GM23248 (cell line): ENCODE results near the gene SLC25A21. TPM values are rescaled to one million over a fixed set of nuclear protein-coding genes. Genes with fewer than 3 reads are reported as not detected.

Experiments
- DNase-seq: peaks from one replicate; pipeline ENCODE4 v3.0.0-alpha.2; 2015
- H2AFZ ChIP-seq: fragments of 200-600 bp; sonication (generic); 2 replicates; pipeline ENCODE4 v1.6.1; 2016; ENCODE audit warnings: antibody characterized with exemption
- H3F3A ChIP-seq: fragments of 200-600 bp; sonication (generic); 2 replicates; pipeline ENCODE4 v1.6.1; 2016; ENCODE audit warnings: mild to moderate bottlenecking, antibody characterized with exemption, mixed run types; ENCODE audit not compliant: insufficient read depth
- H3K27ac ChIP-seq: fragments of 200-600 bp; sonication (generic); 2 replicates; pipeline ENCODE4 v1.5.1; 2016; ENCODE audit warnings: mild to moderate bottlenecking
- H3K27me3 ChIP-seq: fragments of 200-600 bp; sonication (generic); replicated peaks from 2 replicates; pipeline ENCODE4 v1.6.1; 2016; ENCODE audit warnings: mild to moderate bottlenecking; ENCODE audit not compliant: insufficient read depth
- H3K36me3 ChIP-seq: fragments of 200-600 bp; sonication (generic); 2 replicates; pipeline ENCODE4 v1.6.1; 2016; ENCODE audit warnings: low read depth, mild to moderate bottlenecking
- H3K4me1 ChIP-seq: fragments of 200-600 bp; sonication (generic); 2 replicates; pipeline ENCODE4 v1.6.1; 2016; ENCODE audit warnings: mild to moderate bottlenecking; ENCODE audit not compliant: insufficient read depth
- H3K4me2 ChIP-seq: fragments of 200-600 bp; sonication (generic); one replicate; pipeline ENCODE4 v1.6.1; 2016; ENCODE audit warnings: mild to moderate bottlenecking; ENCODE audit not compliant: unreplicated experiment
- H3K4me3 ChIP-seq: fragments of 200-600 bp; sonication (generic); 2 replicates; pipeline ENCODE4 v1.5.1; 2016; ENCODE audit warnings: mild to moderate bottlenecking
- H3K79me2 ChIP-seq: fragments of 200-600 bp; sonication (generic); 2 replicates; pipeline ENCODE4 v1.6.1; 2016; ENCODE audit warnings: mild to moderate bottlenecking; ENCODE audit not compliant: insufficient read depth
- H3K9ac ChIP-seq: fragments of 200-600 bp; sonication (generic); 2 replicates; pipeline ENCODE4 v1.6.1; 2016; ENCODE audit warnings: mild to moderate bottlenecking
- H3K9me2 ChIP-seq: fragments of 200-600 bp; sonication (generic); 2 replicates; pipeline ENCODE4 v1.6.1; 2016; ENCODE audit warnings: mixed run types, mild to moderate bottlenecking, moderate library complexity; ENCODE audit not compliant: insufficient read depth
- H3K9me3 ChIP-seq: fragments of 200-600 bp; sonication (generic); one replicate; pipeline ENCODE4 v1.6.1; 2017; ENCODE audit warnings: low read depth
- H4K20me1 ChIP-seq: fragments of 200-600 bp; sonication (generic); 2 replicates; pipeline ENCODE4 v1.6.0; 2016; ENCODE audit not compliant: insufficient read depth
- EZH2 ChIP-seq: fragments of 200-600 bp; sonication (generic); IDR thresholded peaks from 2 replicates; pipeline ENCODE4 v1.6.1; 2018; ENCODE audit warnings: antibody characterized with exemption, mild to moderate bottlenecking; ENCODE audit not compliant: insufficient read depth, poor library complexity, severe bottlenecking
- EZH2phosphoT487 ChIP-seq: fragments of 200-600 bp; sonication (generic); IDR thresholded peaks from 2 replicates; pipeline ENCODE4 v1.6.1; 2018; ENCODE audit warnings: antibody characterized with exemption, moderate library complexity, mild to moderate bottlenecking, low read depth; ENCODE audit not compliant: insufficient read depth
- WGBS, 2 experiments: methylation state at CpG; one replicate each; pipeline ENCODE4 v1.1.6; 2015 to 2017; ENCODE audit warnings: low lambda C conversion rate in 2 of 2, low coverage in 1 of 2; ENCODE audit errors: missing lambda C conversion rate in 2 of 2; 5-methylcytosine and 5-hydroxymethylcytosine counted together
- in situ Hi-C: fragments of 300-500 bp; cut with MboI; formaldehyde crosslinking; loops from 2 replicates; pipeline ENCODE4 v1.15.0; 2020
- polyA plus RNA-seq: library from polyadenylated mRNA; unstranded; fragments of >200 nt; fragmentation: Nextera tagmentation; extraction: Ambion mirVana; gene quantifications from 2 replicates; pipeline ENCODE4 v1.2.1, GENCODE V29; 2016
- total RNA-seq: library from RNA; depleted of rRNA; stranded (reverse); fragments of >200 nt; shearing (Covaris generic); gene quantifications from 2 replicates; pipeline ENCODE4 v1.2.3, GENCODE V29; 2014

SLC25A21 gene
- total and polyA plus RNA-seq, 2 experiments from 2014 or later: 0.26 TPM; not detected in 1

DNA sequence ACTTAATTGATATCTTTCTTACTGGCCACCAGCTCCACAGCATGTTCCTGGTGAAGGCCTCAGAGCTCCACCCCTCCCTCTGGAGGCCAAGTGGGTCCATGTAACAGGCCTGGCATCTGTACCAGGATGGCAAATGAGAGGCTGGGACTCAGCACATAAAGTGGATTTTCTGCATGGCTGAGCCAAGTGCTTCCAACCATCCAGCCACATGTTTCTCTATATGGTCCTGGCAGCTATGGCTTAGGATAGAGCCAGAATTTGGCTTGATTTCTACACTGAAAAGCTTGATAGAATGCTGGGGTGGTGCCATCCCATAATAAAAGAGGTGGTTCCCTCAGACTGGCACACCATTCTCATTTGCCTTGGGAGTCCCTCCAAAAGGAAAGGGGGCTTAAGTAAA, 416.6 kb downstream of the SLC25A21 start:
- no peak overlapping the region for H2AFZ ChIP-seq
- no peaks in the 10 kb centered on the region for H3K4me1 ChIP-seq
- H3K4me2 ChIP-seq: no peak overlapping the region
- in situ Hi-C loops: no loop called here
- no peak for DNase-seq
- no peak overlapping the region for H3K27ac ChIP-seq
- no peaks in the 10 kb centered on the region for H3K36me3 ChIP-seq
- H3K9ac ChIP-seq: no peak overlapping the region
- H3K79me2 ChIP-seq: no peaks in the 10 kb centered on the region
- no peaks in the 10 kb centered on the region for H3K9me3 ChIP-seq
- no peak overlapping the region for H3K4me3 ChIP-seq
- no peak for TF ChIP-seq EZH2
- TF ChIP-seq EZH2phosphoT487: no peak
- no peaks in the 10 kb centered on the region for H3K9me2 ChIP-seq
- H4K20me1 ChIP-seq: no peaks in the 10 kb centered on the region
- peaks cover under 1% of the 10 kb centered on the region; the same call in 1 of the 2 replicates for H3K27me3 ChIP-seq
- no peaks in the 10 kb centered on the region for H3F3A ChIP-seq

DNA sequence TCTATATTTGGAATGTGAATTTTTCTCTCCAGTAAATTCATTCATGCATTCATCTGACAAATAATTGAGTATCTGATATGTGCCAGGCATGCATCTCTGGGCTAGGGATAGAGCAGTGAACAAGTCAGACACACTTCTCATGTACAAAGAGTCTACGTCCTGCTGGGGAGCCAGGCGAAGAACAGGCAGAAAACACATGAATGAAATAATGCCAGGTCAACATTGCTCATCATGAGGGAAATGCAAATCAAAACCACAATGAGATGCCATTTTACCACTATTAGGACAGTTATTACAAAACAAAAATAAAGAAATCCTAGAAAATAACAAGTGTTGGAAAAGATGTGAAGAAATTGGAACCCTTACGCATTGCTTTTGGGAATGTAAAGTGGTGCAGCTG, 420.5 kb downstream of the SLC25A21 start:
- H3K9ac ChIP-seq: no peak overlapping the region

DNA sequence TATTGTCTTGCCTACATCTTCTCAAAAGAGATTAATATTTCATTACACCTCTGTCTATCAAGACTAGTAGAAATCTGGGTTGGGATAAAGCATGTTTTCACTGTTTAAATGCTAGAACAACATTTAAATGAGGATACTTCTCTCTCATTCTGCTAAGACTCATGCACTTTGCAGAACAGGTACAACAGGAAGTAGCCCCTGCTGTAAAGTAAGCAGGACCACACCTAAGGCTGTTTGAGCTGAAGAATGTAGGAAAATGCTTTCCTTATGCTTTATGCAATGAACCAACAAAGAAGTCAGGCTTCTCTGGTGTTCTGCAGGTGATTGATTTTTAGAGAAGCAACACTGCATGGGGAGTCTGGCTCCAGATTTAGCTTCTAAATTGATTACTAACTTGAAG, 421.3 kb downstream of the SLC25A21 start:
- no peaks in the 10 kb centered on the region for H3K79me2 ChIP-seq
- no peaks in the 10 kb centered on the region for H4K20me1 ChIP-seq
- H3K9me2 ChIP-seq: no peaks in the 10 kb centered on the region
- no peaks in the 10 kb centered on the region for H3K4me1 ChIP-seq
- no peak overlapping the region for H3K4me3 ChIP-seq
- no peak for TF ChIP-seq EZH2
- no peak for TF ChIP-seq EZH2phosphoT487
- in situ Hi-C loops: no loop called here
- no peak overlapping the region for H3K4me2 ChIP-seq
- H3K9me3 ChIP-seq: no peaks in the 10 kb centered on the region
- H2AFZ ChIP-seq: no peak overlapping the region
- peaks cover 13% of the 10 kb centered on the region; the same call in 1 of the 2 replicates for H3K27me3 ChIP-seq
- no peaks in the 10 kb centered on the region for H3K36me3 ChIP-seq
- no peak for DNase-seq
- H3K27ac ChIP-seq: no peak overlapping the region
- no peak overlapping the region for H3K9ac ChIP-seq
- no peaks in the 10 kb centered on the region for H3F3A ChIP-seq

More for the DNA sequence above, 420.5 kb downstream of the SLC25A21 start:
- Histone ChIP-seq H3K9me2 (no peaks in the 10 kb centered on the region), H3K36me3 (no peaks in the 10 kb centered on the region), H2AFZ (no peak overlapping the region), H3K9me3 (no peaks in the 10 kb centered on the region), H3F3A (no peaks in the 10 kb centered on the region), H3K4me3 (no peak overlapping the region), H3K27ac (no peak overlapping the region), H4K20me1 (no peaks in the 10 kb centered on the region), H3K79me2 (no peaks in the 10 kb centered on the region), H3K4me1 (no peaks in the 10 kb centered on the region), H3K4me2 (no peak overlapping the region), H3K27me3 (peaks cover 13% of the 10 kb centered on the region; the same call in 1 of the 2 replicates)
- no peak for DNase-seq
- 79 to 88% methylated on average over 3 of the region's 3 CpGs for WGBS, 2 experiments
- in situ Hi-C loops: no loop called here
- no peak for TF ChIP-seq EZH2phosphoT487
- TF ChIP-seq EZH2: no peak

DNA sequence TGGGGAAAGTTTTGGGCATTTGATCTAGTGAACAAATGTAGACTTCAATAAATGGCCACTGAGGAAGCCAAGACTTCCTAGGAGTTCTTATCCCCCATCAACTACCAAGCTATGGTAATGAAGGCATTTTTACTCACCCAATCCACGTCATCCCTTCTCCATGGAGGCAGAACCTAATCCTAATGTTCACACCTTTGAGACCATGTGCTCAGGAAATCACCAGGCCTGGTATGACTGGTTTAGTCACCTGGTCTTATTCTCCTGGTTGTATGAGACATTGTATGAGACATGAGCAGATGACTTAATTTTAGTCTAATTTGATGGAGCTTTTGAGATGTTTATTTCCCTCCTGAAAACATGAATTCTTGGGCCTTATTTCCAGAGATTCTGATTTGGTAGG, 422.2 kb downstream of the SLC25A21 start:
- 17 to 43% methylated on average over 1 of the region's 1 CpG for WGBS, 2 experiments
- Histone ChIP-seq H3K9me3 (no peaks in the 10 kb centered on the region), H3F3A (no peaks in the 10 kb centered on the region), H3K9me2 (no peaks in the 10 kb centered on the region), H3K4me1 (no peaks in the 10 kb centered on the region), H3K27ac (no peak overlapping the region), H4K20me1 (no peaks in the 10 kb centered on the region), H3K4me2 (no peak overlapping the region), H3K27me3 (peaks cover 13% of the 10 kb centered on the region; the same call in 1 of the 2 replicates), H3K79me2 (no peaks in the 10 kb centered on the region), H3K4me3 (no peak overlapping the region), H3K36me3 (no peaks in the 10 kb centered on the region), H2AFZ (no peak overlapping the region), H3K9ac (no peak overlapping the region)
- in situ Hi-C loops: no loop called here
- DNase-seq: no peak
- no peak for TF ChIP-seq EZH2phosphoT487
- TF ChIP-seq EZH2: no peak

DNA sequence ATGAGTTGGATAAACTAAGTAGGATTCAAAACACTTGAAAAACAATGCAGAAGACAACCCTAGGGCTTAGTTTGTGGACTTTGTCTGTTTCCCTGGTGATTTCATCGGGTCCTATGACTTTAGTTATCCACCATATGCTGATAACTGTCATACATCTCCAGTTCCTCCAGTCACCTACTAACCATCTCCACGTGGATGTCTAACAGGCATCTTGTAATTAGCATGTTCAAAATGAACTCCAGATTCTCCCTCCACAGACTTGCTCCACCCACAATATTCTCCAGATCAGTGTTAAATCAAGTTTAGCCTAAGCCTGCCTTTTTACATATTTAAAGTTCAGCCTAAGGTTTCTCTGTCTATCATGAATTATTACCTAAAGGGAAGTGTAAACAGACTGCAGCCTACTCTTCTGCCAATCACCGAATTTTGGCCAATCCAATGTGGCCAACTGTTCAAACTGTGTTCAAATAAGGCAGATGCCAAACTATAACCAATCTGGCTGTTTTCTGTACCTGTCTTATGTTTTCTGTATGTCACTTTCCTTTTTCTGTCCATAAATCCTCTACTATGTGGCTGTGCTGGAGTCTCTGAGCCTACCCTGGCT, 423.7 kb downstream of the SLC25A21 start:
- Histone ChIP-seq H3K27me3 (peaks cover 13% of the 10 kb centered on the region; the same call in 1 of the 2 replicates), H2AFZ (no peak overlapping the region), H3K9ac (no peak overlapping the region), H3K4me3 (no peak overlapping the region), H3K4me1 (no peaks in the 10 kb centered on the region), H3K36me3 (no peaks in the 10 kb centered on the region), H3K79me2 (no peaks in the 10 kb centered on the region), H3K4me2 (no peak overlapping the region), H4K20me1 (no peaks in the 10 kb centered on the region), H3K9me3 (no peaks in the 10 kb centered on the region), H3F3A (no peaks in the 10 kb centered on the region), H3K9me2 (no peaks in the 10 kb centered on the region), H3K27ac (no peak overlapping the region)
- no peak for TF ChIP-seq EZH2
- TF ChIP-seq EZH2phosphoT487: no peak
- 7 to 11% methylated on average over 3 of the region's 3 CpGs for WGBS, 2 experiments
- no peak for DNase-seq
- in situ Hi-C loops: no loop called here
